Breast epithelium (tissue), 4 donors: ENCODE measurements around the gene CBL. TPM values are rescaled to one million over a fixed set of nuclear protein-coding genes. Genes with fewer than 3 reads are reported as not detected.

Source experiments
- DNase-seq, 2 donors: peaks; one replicate each; pipeline ENCODE4 v3.0.0-alpha.2; 2019; ENCODE audit warnings: low spot score in 2 of 2
- H3K27ac ChIP-seq, 2 donors: fragments of 200-600 bp; sonication (generic) in 1 of 2; one replicate each; pipeline ENCODE4 v1.5.1; 2016 to 2019; ENCODE audit warnings: mild to moderate bottlenecking in 1 of 2
- H3K27me3 ChIP-seq, 2 donors: fragments of 200-600 bp; sonication (generic) in 1 of 2; one replicate each; pipeline versions ENCODE4 v1.5.1 to v1.6.0; 2017 to 2019; ENCODE audit warnings: control low read depth in 1 of 2, mild to moderate bottlenecking in 1 of 2
- H3K36me3 ChIP-seq: fragments of 200-600 bp; one replicate; pipeline ENCODE4 v1.5.1; 2019
- H3K4me1 ChIP-seq, 2 donors: fragments of 200-600 bp; sonication (generic); one replicate each; pipeline ENCODE4 v1.5.1; 2016 to 2019; ENCODE audit warnings: control low read depth in 1 of 2
- H3K4me3 ChIP-seq, 3 donors: fragments of 200-600 bp; sonication (generic); 1 replicate in 2 of 3; 2 replicates in 1 of 3; pipeline ENCODE4 v1.5.1; 2016 to 2019; ENCODE audit warnings: mild to moderate bottlenecking in 3 of 3, moderate library complexity in 2 of 3
- H3K9me3 ChIP-seq, 2 donors: fragments of 200-600 bp; sonication (generic) in 1 of 2; one replicate each; pipeline ENCODE4 v1.5.1; 2016 to 2019; ENCODE audit warnings: control low read depth in 1 of 2
- CTCF ChIP-seq, 3 donors: fragments of 450-650 bp; IDR thresholded peaks; one replicate each; pipeline ENCODE4 v1.5.1; 2016 to 2017; ENCODE audit warnings: antibody characterized with exemption in 3 of 3, mild to moderate bottlenecking in 3 of 3, moderate library complexity in 3 of 3
- POLR2A ChIP-seq: fragments of 450-650 bp; IDR thresholded peaks from one replicate; pipeline ENCODE4 v1.6.1; 2016; ENCODE audit warnings: antibody characterized with exemption, mild to moderate bottlenecking, moderate library complexity
- POLR2AphosphoS5 ChIP-seq, 3 donors: sonication (generic); formaldehyde crosslinking; IDR thresholded peaks; one replicate each; pipeline ENCODE4 v1.6.1; 2017; ENCODE audit warnings: antibody characterized with exemption in 3 of 3
- intact Hi-C: fragments of 100-400 bp; cut with DNase I; formaldehyde crosslinking; loops from one replicate; pipeline ENCODE4 v1.15.1; 2023; ENCODE audit warnings: low total_unique reads
- total RNA-seq, 3 donors: library from RNA; depleted of rRNA; stranded (reverse); fragments of >200 nt; gene quantifications; one replicate each; pipeline ENCODE4 v1.1.0, GENCODE V29; 2016

Gene CBL
- total RNA-seq, 3 donors from 2014 or later, result 13.1 to 17.0 (median 14.3) TPM

DNA sequence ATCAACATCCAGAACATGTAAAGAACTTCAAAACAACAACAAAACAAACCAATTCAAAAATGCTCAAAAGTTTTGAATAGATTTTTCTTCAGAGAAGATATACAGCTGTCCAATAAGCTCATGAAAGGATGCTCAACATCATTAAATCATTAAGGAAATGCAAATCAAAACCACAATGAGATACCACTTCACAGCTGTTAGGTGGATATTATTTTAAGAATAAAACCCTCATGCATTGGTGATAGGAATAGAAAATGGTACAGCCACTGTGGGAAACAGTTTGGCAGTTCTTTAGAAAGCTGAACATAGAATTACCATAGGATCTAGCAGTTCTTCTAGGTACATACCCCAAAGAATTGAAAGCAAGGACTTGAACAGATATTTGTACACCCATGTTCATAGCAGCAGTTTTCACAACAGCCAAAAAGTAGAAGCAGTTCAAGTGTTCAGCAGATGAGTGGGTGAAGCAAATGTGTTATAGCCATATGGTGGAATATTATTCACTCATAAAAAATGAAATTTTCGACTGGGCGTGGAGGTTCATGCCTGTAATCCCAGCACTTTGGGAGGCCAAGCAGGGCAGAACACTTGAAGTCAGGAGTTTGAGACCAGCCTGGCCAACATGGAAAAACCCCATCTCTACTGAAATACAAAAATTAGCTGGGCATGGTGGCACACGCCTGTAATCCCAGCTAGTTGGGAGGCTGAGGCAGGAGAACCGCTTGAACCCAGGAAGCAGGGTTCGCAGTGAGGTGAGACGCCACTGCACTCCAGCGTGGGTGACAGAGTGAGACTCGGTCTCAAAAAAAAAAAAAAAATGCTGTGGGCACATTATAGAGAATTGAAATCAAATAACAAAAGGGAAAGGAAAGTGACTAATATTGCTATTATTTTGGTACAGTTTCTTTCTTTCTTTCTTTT is 42.9 kb downstream of the CBL start:
- Histone ChIP-seq H3K4me3 (no peak overlapping the region), H3K4me1 (no peaks in the 10 kb centered on the region), H3K27ac (no peak overlapping the region), H3K9me3 (no peaks in the 10 kb centered on the region), H3K36me3 (no peaks in the 10 kb centered on the region), H3K27me3 (no peaks in the 10 kb centered on the region)
- no peak for DNase-seq
- intact Hi-C loops, result no loop called here
- TF ChIP-seq POLR2A (no peak), POLR2AphosphoS5 (IDR thresholded peaks at IDR 0.05) (no peak), CTCF (IDR thresholded peaks at IDR 0.05) (no peak)

DNA sequence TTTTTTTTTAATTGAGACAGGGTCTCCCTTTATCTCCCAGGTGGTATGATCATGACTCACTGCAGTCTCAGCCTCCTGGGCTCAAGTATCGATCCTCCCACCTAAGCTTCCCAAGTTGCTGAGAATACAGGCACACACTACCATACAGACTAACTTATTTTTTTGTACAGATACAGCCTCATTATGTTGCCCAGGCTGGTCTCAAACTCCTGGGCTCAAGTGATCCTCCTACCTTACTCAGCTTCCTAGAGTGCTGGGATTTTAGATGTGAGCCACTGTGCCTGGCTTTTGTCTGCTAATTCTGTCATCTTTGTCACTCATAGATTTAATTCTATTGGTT is 43.5 kb downstream of the CBL start:
- Histone ChIP-seq H3K36me3 (no peaks in the 10 kb centered on the region), H3K9me3 (no peaks in the 10 kb centered on the region), H3K4me1 (no peaks in the 10 kb centered on the region), H3K27ac (no peak overlapping the region), H3K4me3 (no peak overlapping the region), H3K27me3 (no peaks in the 10 kb centered on the region)
- no peak for TF ChIP-seq POLR2A
- TF ChIP-seq CTCF (IDR thresholded peaks at IDR 0.05), result no peak
- no peak for TF ChIP-seq POLR2AphosphoS5 (IDR thresholded peaks at IDR 0.05)
- DNase-seq, result no peak
- intact Hi-C loops, result no loop called here

- Histone ChIP-seq H3K27ac (no peak overlapping the region), H3K9me3 (no peaks in the 10 kb centered on the region), H3K4me1 (no peaks in the 10 kb centered on the region), H3K27me3 (no peaks in the 10 kb centered on the region), H3K4me3 (no peak overlapping the region), H3K36me3 (no peaks in the 10 kb centered on the region)
- no peak for TF ChIP-seq CTCF (IDR thresholded peaks at IDR 0.05)
- TF ChIP-seq POLR2AphosphoS5 (IDR thresholded peaks at IDR 0.05), result no peak
- no peak for TF ChIP-seq POLR2A
- intact Hi-C loops, result no loop called here
- no peak for DNase-seq
Measured at GRCh38 chr11:119251114-119251513, 45.0 kb downstream of the CBL start.

DNA sequence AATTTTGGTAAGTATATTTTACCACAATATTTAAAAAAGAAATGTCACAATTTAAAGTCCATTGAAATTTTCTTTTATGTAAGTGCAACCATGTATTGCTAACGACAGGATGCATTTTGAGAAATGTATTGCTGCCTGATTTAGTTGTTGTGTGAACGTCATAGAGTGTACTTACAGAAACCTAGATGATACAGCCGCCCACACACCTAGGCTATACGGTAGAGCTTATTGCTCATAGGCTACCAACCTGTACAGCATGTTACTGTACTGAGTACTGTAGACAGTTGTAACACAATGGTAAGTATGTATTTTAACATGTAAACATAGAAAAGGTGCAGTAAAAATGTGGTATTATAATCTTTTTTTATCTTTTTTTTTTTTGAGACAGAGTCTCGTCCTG is 48.1 kb downstream of the CBL start:
- Histone ChIP-seq H3K36me3 (no peaks in the 10 kb centered on the region), H3K9me3 (no peaks in the 10 kb centered on the region), H3K27ac (no peak overlapping the region), H3K4me3 (no peak overlapping the region), H3K27me3 (no peaks in the 10 kb centered on the region), H3K4me1 (no peaks in the 10 kb centered on the region)
- TF ChIP-seq POLR2AphosphoS5 (IDR thresholded peaks at IDR 0.05) (no peak), POLR2A (no peak), CTCF (IDR thresholded peaks at IDR 0.05) (no peak)
- no peak for DNase-seq
- intact Hi-C loops, result no loop called here

GRCh38 chr11:119258180-119258579 is 52.0 kb downstream of the CBL start:
- no peaks in the 10 kb centered on the region for H3K4me1 ChIP-seq
- no peak for TF ChIP-seq POLR2AphosphoS5 (IDR thresholded peaks at IDR 0.05)
- no peak for TF ChIP-seq POLR2A
- no peak for TF ChIP-seq CTCF (IDR thresholded peaks at IDR 0.05)
- H3K4me3 ChIP-seq, result no peak overlapping the region
- no peaks in the 10 kb centered on the region for H3K27me3 ChIP-seq
- intact Hi-C loops, result no loop called here
- H3K36me3 ChIP-seq, result no peaks in the 10 kb centered on the region
- H3K9me3 ChIP-seq, result no peaks in the 10 kb centered on the region
- DNase-seq, result no peak
- H3K27ac ChIP-seq, result no peak overlapping the region
